IPS-18a (cell line): ENCODE measurements around the gene PPFIBP2.

Source experiments
- H3K27ac ChIP-seq: one replicate; pipeline ENCODE4 v1.5.1; 2013; ENCODE audit warnings: low read length
- H3K27me3 ChIP-seq: one replicate; pipeline ENCODE4 v1.6.1; 2013; ENCODE audit warnings: mild to moderate bottlenecking, low read length; ENCODE audit not compliant: control insufficient read depth, insufficient read depth
- H3K36me3 ChIP-seq: one replicate; pipeline ENCODE4 v1.6.1; 2013; ENCODE audit warnings: low read depth, low read length; ENCODE audit not compliant: control insufficient read depth
- H3K4me1 ChIP-seq: one replicate; pipeline ENCODE4 v1.6.1; 2013; ENCODE audit warnings: low read depth, low read length; ENCODE audit not compliant: control insufficient read depth
- H3K4me3 ChIP-seq: one replicate; pipeline ENCODE4 v1.5.1; 2013; ENCODE audit warnings: low read length
- H3K9ac ChIP-seq: one replicate; pipeline ENCODE4 v1.6.1; 2013; ENCODE audit warnings: mild to moderate bottlenecking, low read length, moderate library complexity
- H3K9me3 ChIP-seq: one replicate; pipeline ENCODE4 v1.6.1; 2013; ENCODE audit warnings: low read depth, low read length; ENCODE audit not compliant: control insufficient read depth

PPFIBP2 gene

DNA sequence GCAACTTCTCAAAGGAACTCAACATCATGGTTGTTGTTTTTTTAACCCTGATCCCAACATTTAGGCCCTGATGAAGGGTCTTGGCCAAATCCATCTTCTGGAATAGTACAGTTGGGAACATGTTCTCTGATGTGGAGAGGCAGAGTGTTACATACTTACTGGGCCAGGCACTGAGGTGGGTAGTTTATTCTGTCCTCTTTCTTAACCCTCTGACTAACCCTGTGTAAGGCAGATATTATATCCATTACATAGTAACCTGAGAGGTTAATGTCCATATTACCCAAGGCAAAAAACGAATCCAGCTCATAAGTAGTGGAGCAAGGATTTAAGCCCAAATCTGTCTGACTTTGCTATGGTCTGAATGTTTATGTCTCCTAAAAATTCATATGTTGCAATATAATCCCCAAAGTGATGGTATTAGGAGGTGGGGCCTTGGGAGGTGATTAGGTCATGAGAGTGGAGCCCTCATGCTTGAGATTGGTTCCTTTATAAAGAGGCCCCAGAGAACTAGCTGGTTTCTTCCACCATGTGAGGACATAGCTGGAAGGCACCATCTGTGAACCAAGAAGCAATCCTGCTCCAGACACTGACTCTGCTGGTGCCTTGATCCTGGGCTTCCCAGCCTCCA lies 16.3 kb downstream of the PPFIBP2 start:
- no peak overlapping the region for H3K9ac ChIP-seq
- H3K9me3 ChIP-seq = no peaks in the 10 kb centered on the region
- no peak overlapping the region for H3K27ac ChIP-seq
- H3K36me3 ChIP-seq = no peaks in the 10 kb centered on the region
- H3K4me1 ChIP-seq = no peaks in the 10 kb centered on the region
- no peak overlapping the region for H3K4me3 ChIP-seq
- H3K27me3 ChIP-seq = no peaks in the 10 kb centered on the region

GRCh38 chr11:7531011-7531410 lies 17.2 kb downstream of the PPFIBP2 start:
- Histone ChIP-seq H3K4me1 (no peaks in the 10 kb centered on the region), H3K4me3 (no peak overlapping the region), H3K9ac (no peak overlapping the region), H3K9me3 (no peaks in the 10 kb centered on the region), H3K27me3 (no peaks in the 10 kb centered on the region), H3K27ac (no peak overlapping the region), H3K36me3 (no peaks in the 10 kb centered on the region)

DNA sequence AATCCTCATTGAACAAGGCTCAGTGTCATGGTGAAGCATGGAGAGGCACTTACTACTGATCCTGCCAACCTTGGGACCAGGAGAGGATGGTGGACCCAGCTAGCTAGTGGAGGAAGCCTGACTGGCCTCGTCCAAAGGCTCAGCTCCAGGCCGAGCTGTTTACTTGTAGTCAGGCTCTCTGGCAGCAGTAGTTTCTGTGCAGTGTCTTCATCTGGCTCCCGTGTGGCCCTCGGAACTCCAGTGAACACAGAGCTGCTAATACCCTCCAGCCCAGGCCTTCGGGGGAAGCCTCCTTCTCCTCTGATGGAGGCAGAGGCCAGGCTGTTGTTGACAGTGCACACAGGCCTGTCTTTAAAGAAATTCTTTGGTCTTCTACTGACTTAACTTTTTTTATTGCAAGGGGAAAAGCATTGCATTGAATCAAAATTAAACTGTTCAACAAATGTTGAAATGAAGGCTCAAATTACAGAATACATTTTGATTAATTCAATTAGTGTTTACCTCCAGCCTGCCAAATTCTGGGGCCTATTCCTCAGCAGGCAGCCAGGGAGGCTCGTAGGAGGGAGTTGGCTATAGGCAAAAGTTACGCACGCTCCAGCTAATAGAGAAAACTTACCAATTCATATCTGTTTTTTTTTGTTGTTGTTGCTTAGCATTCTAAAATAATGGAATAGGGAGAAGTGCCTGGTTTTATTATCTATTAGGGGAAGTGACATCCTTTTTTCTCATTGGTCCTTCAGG lies 18.8 kb downstream of the PPFIBP2 start:
- Histone ChIP-seq H3K27me3 (no peaks in the 10 kb centered on the region), H3K27ac (no peak overlapping the region), H3K4me3 (no peak overlapping the region), H3K9ac (no peak overlapping the region), H3K36me3 (no peaks in the 10 kb centered on the region), H3K4me1 (no peaks in the 10 kb centered on the region), H3K9me3 (no peaks in the 10 kb centered on the region)

GRCh38 chr11:7533199-7534041 lies 19.6 kb downstream of the PPFIBP2 start:
- H3K4me1 ChIP-seq = no peaks in the 10 kb centered on the region
- no peaks in the 10 kb centered on the region for H3K27me3 ChIP-seq
- H3K9me3 ChIP-seq = no peaks in the 10 kb centered on the region
- H3K27ac ChIP-seq = no peak overlapping the region
- H3K9ac ChIP-seq = no peak overlapping the region
- H3K36me3 ChIP-seq = no peaks in the 10 kb centered on the region
- no peak overlapping the region for H3K4me3 ChIP-seq

DNA sequence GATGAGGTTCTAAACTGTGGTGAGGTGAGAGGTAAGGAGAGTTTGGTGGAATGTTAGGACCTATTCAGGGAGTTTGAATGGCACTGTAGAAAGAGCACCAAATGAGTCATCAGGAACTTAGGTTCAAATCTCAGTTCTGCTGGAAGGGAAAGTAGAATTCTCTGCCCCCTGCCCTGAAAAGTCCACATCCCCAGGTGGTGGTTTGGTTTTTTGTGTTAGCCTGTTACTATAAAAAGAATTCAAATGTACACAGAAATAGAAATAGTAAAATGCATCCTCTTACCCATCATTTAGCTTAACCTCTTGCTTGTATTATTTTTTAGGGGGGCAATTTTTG lies 20.2 kb downstream of the PPFIBP2 start:
- H3K36me3 ChIP-seq = no peaks in the 10 kb centered on the region
- no peak overlapping the region for H3K4me3 ChIP-seq
- H3K27ac ChIP-seq = no peak overlapping the region
- no peaks in the 10 kb centered on the region for H3K4me1 ChIP-seq
- H3K27me3 ChIP-seq = no peaks in the 10 kb centered on the region
- no peaks in the 10 kb centered on the region for H3K9me3 ChIP-seq
- no peak overlapping the region for H3K9ac ChIP-seq

- no peaks in the 10 kb centered on the region for H3K27me3 ChIP-seq
- no peak overlapping the region for H3K27ac ChIP-seq
- H3K4me3 ChIP-seq = no peak overlapping the region
- no peak overlapping the region for H3K9ac ChIP-seq
- no peaks in the 10 kb centered on the region for H3K9me3 ChIP-seq
- no peaks in the 10 kb centered on the region for H3K4me1 ChIP-seq
- H3K36me3 ChIP-seq = no peaks in the 10 kb centered on the region
Observed at GRCh38 chr11:7536100-7536499, 22.3 kb downstream of the PPFIBP2 start.

DNA sequence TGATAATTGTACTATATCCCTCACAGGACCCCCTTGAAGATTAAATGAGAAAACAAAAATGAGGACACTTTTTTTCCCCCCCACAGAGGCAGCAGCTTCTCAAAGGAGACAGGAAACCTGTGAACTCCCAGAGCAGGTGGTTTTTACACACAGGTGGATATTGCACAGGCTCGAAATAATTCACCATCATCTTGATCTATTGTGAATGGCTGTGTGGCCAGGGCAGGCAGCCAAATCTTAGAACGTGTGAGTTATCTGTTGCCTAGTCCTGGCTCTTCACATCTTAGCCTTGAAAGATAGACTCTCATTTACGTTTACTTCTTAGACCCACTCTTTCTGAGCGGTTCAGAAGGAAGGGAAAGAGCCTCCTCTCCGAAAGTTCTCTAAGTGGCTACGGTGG lies 23.5 kb downstream of the PPFIBP2 start:
- no peaks in the 10 kb centered on the region for H3K36me3 ChIP-seq
- H3K4me3 ChIP-seq = no peak overlapping the region
- no peak overlapping the region for H3K9ac ChIP-seq
- no peaks in the 10 kb centered on the region for H3K9me3 ChIP-seq
- no peaks in the 10 kb centered on the region for H3K4me1 ChIP-seq
- no peak overlapping the region for H3K27ac ChIP-seq
- no peaks in the 10 kb centered on the region for H3K27me3 ChIP-seq

GRCh38 chr11:7538031-7538430 lies 24.2 kb downstream of the PPFIBP2 start:
- H3K36me3 ChIP-seq = no peaks in the 10 kb centered on the region
- no peaks in the 10 kb centered on the region for H3K4me1 ChIP-seq
- H3K27me3 ChIP-seq = no peaks in the 10 kb centered on the region
- no peak overlapping the region for H3K27ac ChIP-seq
- H3K4me3 ChIP-seq = no peak overlapping the region
- no peaks in the 10 kb centered on the region for H3K9me3 ChIP-seq
- H3K9ac ChIP-seq = no peak overlapping the region

DNA sequence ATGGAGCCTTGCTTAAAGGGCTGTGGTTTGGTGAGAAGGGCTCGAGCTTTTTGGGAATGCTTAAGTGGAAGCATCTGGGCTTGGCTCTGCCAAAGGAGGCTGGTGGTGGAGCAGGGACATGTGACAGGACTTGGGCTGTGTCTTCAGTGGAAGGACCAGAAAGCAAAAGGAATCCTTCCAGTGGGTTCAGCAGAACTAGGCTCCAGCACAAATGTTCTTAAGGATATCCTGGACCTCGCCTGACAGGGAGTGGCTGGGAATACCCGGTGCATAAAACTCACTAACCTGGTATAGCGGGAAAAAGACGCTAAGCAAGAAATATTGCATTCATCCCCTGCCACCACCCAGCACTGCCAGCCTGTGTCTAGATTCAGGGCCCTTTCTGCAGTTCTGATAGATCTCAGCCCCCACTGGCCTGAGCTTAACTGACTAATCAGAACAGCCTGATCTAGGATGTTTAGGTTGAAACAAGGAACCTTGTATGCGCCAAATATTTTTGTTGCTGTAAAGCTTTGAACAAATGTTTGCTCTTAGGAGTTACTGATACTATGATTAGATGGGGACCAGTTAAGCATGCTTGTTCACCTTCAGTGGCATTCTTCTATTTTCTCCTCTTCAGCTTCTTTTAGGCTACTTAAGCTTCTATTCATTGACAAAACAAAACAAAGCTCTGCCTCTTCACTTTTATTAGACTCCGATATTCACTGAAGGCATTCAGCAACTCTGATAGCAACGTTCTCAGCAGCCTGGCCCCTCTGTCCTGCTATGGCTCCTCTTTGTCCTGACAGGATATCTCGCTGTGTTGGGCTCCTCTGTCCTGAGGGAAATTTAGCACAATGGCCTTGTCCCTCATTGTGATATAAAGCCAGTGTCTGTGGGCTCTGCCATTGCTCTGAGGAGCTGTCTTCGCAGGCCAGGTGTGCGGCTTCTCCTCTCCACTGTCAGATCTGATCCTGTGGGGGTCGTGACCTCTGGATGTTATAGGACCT lies 25.0 kb downstream of the PPFIBP2 start:
- H3K4me1 ChIP-seq = no peaks in the 10 kb centered on the region
- no peak overlapping the region for H3K4me3 ChIP-seq
- no peak overlapping the region for H3K9ac ChIP-seq
- H3K9me3 ChIP-seq = no peaks in the 10 kb centered on the region
- H3K36me3 ChIP-seq = no peaks in the 10 kb centered on the region
- no peaks in the 10 kb centered on the region for H3K27me3 ChIP-seq
- H3K27ac ChIP-seq = no peak overlapping the region

GRCh38 chr11:7540830-7541555 lies 27.2 kb downstream of the PPFIBP2 start:
- Histone ChIP-seq H3K27me3 (no peaks in the 10 kb centered on the region), H3K27ac (no peak overlapping the region), H3K4me1 (peaks cover 5% of the 10 kb centered on the region), H3K4me3 (no peak overlapping the region), H3K9ac (no peak overlapping the region), H3K36me3 (no peaks in the 10 kb centered on the region), H3K9me3 (no peaks in the 10 kb centered on the region)
